Right lobe of liver (tissue), 6 donors: Measurements from ENCODE around the gene TGFA. TPM values are rescaled to one million over a fixed set of nuclear protein-coding genes. Genes with fewer than 3 reads are reported as not detected.

ENCODE experiments used
- ATAC-seq, 4 donors: fragments of 200-7000 bp; cut with Tn5 transposase; one replicate each; pipeline ENCODE4 v1.9.1; 2020; ENCODE audit warnings: mild to moderate bottlenecking in 4 of 4, moderate library complexity in 4 of 4
- DNase-seq, 3 donors: peaks; one replicate each; pipeline ENCODE4 v3.0.0-alpha.2; 2020
- H3K27ac ChIP-seq, 3 donors: fragments of 200-600 bp; one replicate each; pipeline ENCODE4 v1.8.0; 2022
- H3K27me3 ChIP-seq, 2 donors: fragments of 200-600 bp; one replicate each; pipeline ENCODE4 v1.8.0; 2022
- H3K36me3 ChIP-seq, 4 donors: fragments of 200-600 bp; sonication (generic) in 1 of 4; one replicate each; pipeline versions ENCODE4 v1.5.1 to v1.8.0; 2017 to 2022; ENCODE audit warnings: control low read depth in 1 of 4
- H3K4me1 ChIP-seq, 4 donors: fragments of 200-600 bp; sonication (generic) in 1 of 4; one replicate each; pipeline versions ENCODE4 v1.5.1 to v1.8.0; 2017 to 2022; ENCODE audit warnings: control low read depth in 1 of 4
- H3K4me3 ChIP-seq, 3 donors: fragments of 200-600 bp; one replicate each; pipeline ENCODE4 v1.8.0; 2022
- H3K9me3 ChIP-seq, 4 donors: fragments of 200-600 bp; sonication (generic) in 1 of 4; one replicate each; pipeline versions ENCODE4 v1.5.1 to v1.8.0; 2017 to 2022; ENCODE audit warnings: control low read depth in 1 of 4
- CTCF ChIP-seq, 4 donors: fragments of 200-600 bp in 3 of 4; fragments of 450-650 bp in 1 of 4; IDR thresholded peaks; one replicate each; pipeline versions ENCODE4 v1.5.1 to v1.8.0; 2016 to 2022; ENCODE audit warnings: antibody characterized with exemption in 4 of 4, mild to moderate bottlenecking in 2 of 4
- POLR2A ChIP-seq: fragments of 450-650 bp; IDR thresholded peaks from one replicate; pipeline ENCODE4 v1.6.1; 2017; ENCODE audit warnings: antibody characterized with exemption, mild to moderate bottlenecking
- WGBS: methylation state at CpG from one replicate; pipeline ENCODE4 v1.1.6; 2018; ENCODE audit warnings: low coverage, low lambda C conversion rate; ENCODE audit not compliant: insufficient coverage; ENCODE audit errors: missing lambda C conversion rate; 5-methylcytosine and 5-hydroxymethylcytosine counted together
- intact Hi-C, 2 donors: fragments of 100-400 bp; cut with DNase I; formaldehyde crosslinking; loops; one replicate each; pipeline versions ENCODE4 v1.11.2 to v1.14.1; 2022
- total RNA-seq, 6 experiments: library from RNA; depleted of rRNA in 2 of 6; stranded (reverse); fragments of >200 nt in 2 of 6; fragmentation: NEBNext Ultra II Directional in 3 of 6; extraction: Animal tissue kit (Norgen Biotek cat#: 25700) in 3 of 6; gene quantifications; one replicate each; pipeline versions ENCODE4 v1.1.0 to v1.2.4, GENCODE V29; 2016 to 2023
- donor health status: DM: no; HTN: yes; CAD: no.
- donor health status: DM: no; HTN: no; CAD: no.
- donor health status: DM: no; HTN: no; CAD: no.
- donor health status: DM: no; HTN: yes; CAD: no.
- donor health status: DM: no; HTN: yes; CAD: no.

The TGFA gene
- total RNA-seq, 6 experiments from 2014 or later = 2.1 to 5.1 (median 4.4) TPM

- no peak for TF ChIP-seq CTCF (IDR thresholded peaks at IDR 0.05)
- H3K27me3 ChIP-seq = no peaks in the 10 kb centered on the region
- no peaks in the 10 kb centered on the region for H3K4me1 ChIP-seq
- WGBS = 79% methylated on average over 6 of the region's 6 CpGs
- intact Hi-C loops = no loop called here
- DNase-seq = no peak
- H3K36me3 ChIP-seq = no peaks in the 10 kb centered on the region
- no peak overlapping the region for H3K4me3 ChIP-seq
- ATAC-seq = no peak
- no peak overlapping the region for H3K27ac ChIP-seq
- H3K9me3 ChIP-seq = no peaks in the 10 kb centered on the region
These were observed 5.4 kb downstream of the TGFA start for GRCh38 chr2:70548233-70548632.

GRCh38 chr2:70546885-70547284 lies 6.7 kb downstream of the TGFA start:
- H3K36me3 ChIP-seq = no peaks in the 10 kb centered on the region
- no peak for TF ChIP-seq POLR2A
- TF ChIP-seq CTCF (IDR thresholded peaks at IDR 0.05) = no peak
- no peaks in the 10 kb centered on the region for H3K4me1 ChIP-seq
- no peak overlapping the region for H3K4me3 ChIP-seq
- DNase-seq (no peak), ATAC-seq (no peak)
- WGBS = 83% methylated on average over 3 of the region's 3 CpGs
- H3K9me3 ChIP-seq = no peaks in the 10 kb centered on the region
- no peak overlapping the region for H3K27ac ChIP-seq
- H3K27me3 ChIP-seq = no peaks in the 10 kb centered on the region
- intact Hi-C loops = no loop called here

DNA sequence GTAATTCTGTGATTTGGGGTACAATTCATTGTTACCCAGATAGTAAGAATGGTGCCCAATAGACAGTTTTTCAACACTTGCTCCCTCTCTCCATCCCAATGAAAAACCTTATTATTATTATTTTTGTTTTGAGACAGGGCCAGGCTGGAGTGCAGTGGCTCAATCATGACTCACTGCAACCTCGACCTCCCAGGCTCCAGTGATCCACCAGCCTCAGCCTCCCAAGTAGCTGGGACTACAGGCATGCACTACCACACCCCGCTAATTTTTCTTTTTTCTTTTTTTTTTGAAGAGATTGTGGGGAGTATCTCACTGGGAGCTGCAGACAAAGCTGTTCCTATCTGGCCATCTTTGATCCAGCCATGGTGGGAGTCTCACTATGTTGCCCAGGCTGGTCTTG lies 7.2 kb downstream of the TGFA start:
- H3K9me3 ChIP-seq = no peaks in the 10 kb centered on the region
- 67% methylated on average over 2 of the region's 2 CpGs for WGBS
- H3K27ac ChIP-seq = no peak overlapping the region

GRCh38 chr2:70541481-70542020 lies 12.1 kb downstream of the TGFA start:
- H3K9me3 ChIP-seq = no peaks in the 10 kb centered on the region
- WGBS = 79% methylated on average over 5 of the region's 8 CpGs
- DNase-seq = no peak
- intact Hi-C loops = no loop called here
- ATAC-seq = no peak
- H3K36me3 ChIP-seq = no peaks in the 10 kb centered on the region
- H3K27ac ChIP-seq = no peak overlapping the region
- H3K4me3 ChIP-seq = no peak overlapping the region
- no peak for TF ChIP-seq POLR2A
- TF ChIP-seq CTCF (IDR thresholded peaks at IDR 0.05) = no peak
- no peaks in the 10 kb centered on the region for H3K27me3 ChIP-seq
- H3K4me1 ChIP-seq = no peaks in the 10 kb centered on the region

More for the DNA sequence above, 7.2 kb downstream of the TGFA start:
- Histone ChIP-seq H3K4me1 (no peaks in the 10 kb centered on the region), H3K36me3 (no peaks in the 10 kb centered on the region), H3K27me3 (no peaks in the 10 kb centered on the region), H3K4me3 (no peak overlapping the region)
- no peak for DNase-seq
- intact Hi-C loops = no loop called here
- no peak for TF ChIP-seq CTCF (IDR thresholded peaks at IDR 0.05)
- no peak for TF ChIP-seq POLR2A
- ATAC-seq = no peak

DNA sequence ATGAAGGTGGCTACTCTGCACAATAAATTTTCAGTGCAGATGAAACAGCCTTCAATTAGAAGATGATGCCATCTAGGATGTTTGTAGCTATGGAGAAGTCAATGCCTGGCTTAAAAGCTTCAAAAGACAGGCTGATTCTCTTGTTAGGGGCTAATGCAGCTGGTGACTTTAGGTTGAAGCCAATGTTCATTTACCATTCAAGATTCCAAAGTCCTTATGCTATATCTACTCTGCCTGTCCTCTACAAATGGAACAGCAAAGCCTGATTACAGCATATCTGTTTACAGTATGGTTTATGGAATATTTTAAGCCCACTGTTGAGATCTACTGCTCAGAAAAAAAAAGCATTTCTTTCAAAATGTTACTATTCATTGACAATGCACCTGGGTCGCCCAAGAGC lies 15.8 kb downstream of the TGFA start:
- ATAC-seq (no peak), DNase-seq (no peak)
- TF ChIP-seq CTCF (IDR thresholded peaks at IDR 0.05) = no peak
- no peak for TF ChIP-seq POLR2A
- Histone ChIP-seq H3K27me3 (no peaks in the 10 kb centered on the region), H3K27ac (no peak overlapping the region), H3K4me1 (no peaks in the 10 kb centered on the region), H3K36me3 (no peaks in the 10 kb centered on the region), H3K9me3 (no peaks in the 10 kb centered on the region), H3K4me3 (no peak overlapping the region)
- intact Hi-C loops = no loop called here
- 73% methylated on average over 1 of the region's 1 CpG for WGBS
